OCI-LY7 (cell line): ENCODE data around the gene DDB1. TPM values are rescaled to one million over a fixed set of nuclear protein-coding genes. Genes with fewer than 3 reads are reported as not detected.

Experiments used
- BruUV-seq: library from RNA; stranded (reverse); fragments of 400-500 nt; replicated peaks from 2 replicates; lab custom pipeline; 2021; lab: Mats Ljungman, UMichigan
- CTCF ChIA-PET: fragments of 300-600 bp; sonication (Branson Sonifier 250); formaldehyde crosslinking; loops from one replicate; lab custom pipeline; 2022; ENCODE audit warnings: antibody characterized with exemption; ENCODE audit not compliant: unreplicated experiment; lab: Charles Lee
- POLR2A ChIA-PET: fragments of 300-600 bp; sonication (Branson Sonifier 250); formaldehyde crosslinking; loops from one replicate; lab custom pipeline; 2022; ENCODE audit warnings: antibody characterized with exemption; lab: Charles Lee
- DNase-seq: peaks from one replicate; pipeline ENCODE4 v3.0.0-alpha.2; 2015; ENCODE audit warnings: low spot score
- H2AFZ ChIP-seq: fragments of 200-600 bp; sonication (generic), shearing (Covaris generic); 2 replicates; pipeline ENCODE4 v1.6.1; 2014; ENCODE audit warnings: mild to moderate bottlenecking, antibody characterized with exemption, low read length, moderate library complexity
- H3K27ac ChIP-seq: fragments of 200-600 bp; sonication (generic); 2 replicates; pipeline ENCODE4 v1.5.1; 2014; ENCODE audit warnings: mixed run types, low read depth, mild to moderate bottlenecking, moderate library complexity, low read length, inconsistent platforms; ENCODE audit not compliant: poor library complexity, severe bottlenecking
- H3K36me3 ChIP-seq: fragments of 200-600 bp; sonication (generic); 2 replicates; pipeline ENCODE4 v1.6.1; 2014; ENCODE audit warnings: mild to moderate bottlenecking, antibody characterized with exemption, low read length, moderate library complexity, mixed read lengths; ENCODE audit not compliant: insufficient read depth
- H3K4me1 ChIP-seq: fragments of 200-600 bp; sonication (generic); 2 replicates; pipeline ENCODE4 v1.5.1; 2014; ENCODE audit warnings: mild to moderate bottlenecking, low read length; ENCODE audit not compliant: insufficient read depth, poor library complexity, severe bottlenecking
- H3K4me2 ChIP-seq: fragments of 200-600 bp; sonication (generic); 2 replicates; pipeline ENCODE4 v1.6.1; 2014; ENCODE audit warnings: mild to moderate bottlenecking, low read length
- H3K4me3 ChIP-seq: fragments of 200-600 bp; sonication (generic); 2 replicates; pipeline ENCODE4 v1.5.1; 2014; ENCODE audit warnings: mild to moderate bottlenecking, low read depth, low read length; ENCODE audit not compliant: poor library complexity, severe bottlenecking
- H3K79me2 ChIP-seq: fragments of 200-600 bp; sonication (generic); 2 replicates; pipeline ENCODE4 v1.6.1; 2016; ENCODE audit warnings: low read depth, mild to moderate bottlenecking, low read length, moderate library complexity, mixed read lengths; ENCODE audit not compliant: insufficient read depth
- H3K9me2 ChIP-seq: fragments of 200-600 bp; sonication (generic); 2 replicates; pipeline ENCODE4 v1.6.1; 2016; ENCODE audit warnings: mild to moderate bottlenecking, low read length, mixed read lengths; ENCODE audit not compliant: insufficient read depth
- H3K9me3 ChIP-seq: fragments of 200-600 bp; sonication (generic); 2 replicates; pipeline ENCODE4 v1.6.1; 2014; ENCODE audit warnings: mild to moderate bottlenecking, mixed run types, low read length, mixed read lengths
- H4K20me1 ChIP-seq: fragments of 200-600 bp; sonication (generic); 2 replicates; pipeline ENCODE4 v1.6.1; 2014; ENCODE audit warnings: mild to moderate bottlenecking, antibody characterized with exemption, low read length, moderate library complexity, mixed read lengths; ENCODE audit not compliant: insufficient read depth
- EZH2phosphoT487 ChIP-seq: fragments of 200-600 bp; sonication (generic); IDR thresholded peaks from 2 replicates; pipeline ENCODE4 v1.6.1; 2018; ENCODE audit warnings: low read depth, borderline replicate concordance, mild to moderate bottlenecking, mixed run types, antibody characterized with exemption, low read length, moderate library complexity, mixed read lengths
- intact Hi-C: fragments of 100-400 bp; cut with micrococcal nuclease; formaldehyde crosslinking; loops from one replicate; pipeline ENCODE4 v1.10.0; 2022; ENCODE audit not compliant: unreplicated experiment
- total RNA-seq, 2 experiments: library from RNA; depleted of rRNA in 1 of 2; stranded (reverse); fragments of >200 nt in 1 of 2; shearing (Covaris generic) in 1 of 2; gene quantifications; 2 replicates each; pipeline ENCODE4 v1.2.3, GENCODE V29; 2014 to 2022
- TF ChIP-seq, protein P1 (sequence below): fragments of 200-600 bp; sonication (generic); conservative IDR thresholded peaks from 2 replicates; pipeline ENCODE4 v1.5.1; 2014; ENCODE audit warnings: mild to moderate bottlenecking, antibody characterized with exemption, low read length, moderate library complexity, mixed read lengths

DDB1 gene
- total RNA-seq, 2 experiments from 2014 or later: 194 to 225 TPM

DNA sequence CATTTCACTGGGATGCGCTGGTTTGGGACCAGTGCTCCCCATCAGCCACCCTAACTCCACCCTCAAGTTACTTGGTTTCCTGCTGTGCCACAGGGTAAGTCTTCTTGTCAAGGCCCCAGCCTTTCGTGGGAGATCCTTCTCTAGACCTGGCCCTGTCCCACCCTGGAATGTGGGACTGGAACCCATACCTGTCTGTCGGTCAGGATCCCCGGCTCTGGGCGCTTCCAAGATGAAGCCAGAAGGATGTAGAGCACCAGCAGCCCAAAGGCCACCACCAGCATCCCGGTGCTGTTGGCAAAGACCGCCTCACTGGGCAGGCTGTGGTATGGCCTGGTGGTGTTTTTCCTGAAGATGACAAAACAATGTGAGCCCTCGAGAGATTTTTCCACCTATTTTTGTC, 17.9 kb upstream of the DDB1 start:
- H3K9me2 ChIP-seq: no peaks in the 10 kb centered on the region
- DNase-seq: no peak
- CTCF ChIA-PET: no interaction called here
- no peaks in the 10 kb centered on the region for H3K79me2 ChIP-seq
- H3K36me3 ChIP-seq: peaks cover 84% of the 10 kb centered on the region
- H3K4me3 ChIP-seq: no peak overlapping the region
- intact Hi-C loops: no loop called here
- H4K20me1 ChIP-seq: no peaks in the 10 kb centered on the region
- no peak overlapping the region for H2AFZ ChIP-seq
- H3K4me1 ChIP-seq: peaks cover 16% of the 10 kb centered on the region
- H3K27ac ChIP-seq: no peak overlapping the region
- no TSS peak for BruUV-seq
- no peak for TF ChIP-seq EZH2phosphoT487
- TF ChIP-seq, protein P1, sequence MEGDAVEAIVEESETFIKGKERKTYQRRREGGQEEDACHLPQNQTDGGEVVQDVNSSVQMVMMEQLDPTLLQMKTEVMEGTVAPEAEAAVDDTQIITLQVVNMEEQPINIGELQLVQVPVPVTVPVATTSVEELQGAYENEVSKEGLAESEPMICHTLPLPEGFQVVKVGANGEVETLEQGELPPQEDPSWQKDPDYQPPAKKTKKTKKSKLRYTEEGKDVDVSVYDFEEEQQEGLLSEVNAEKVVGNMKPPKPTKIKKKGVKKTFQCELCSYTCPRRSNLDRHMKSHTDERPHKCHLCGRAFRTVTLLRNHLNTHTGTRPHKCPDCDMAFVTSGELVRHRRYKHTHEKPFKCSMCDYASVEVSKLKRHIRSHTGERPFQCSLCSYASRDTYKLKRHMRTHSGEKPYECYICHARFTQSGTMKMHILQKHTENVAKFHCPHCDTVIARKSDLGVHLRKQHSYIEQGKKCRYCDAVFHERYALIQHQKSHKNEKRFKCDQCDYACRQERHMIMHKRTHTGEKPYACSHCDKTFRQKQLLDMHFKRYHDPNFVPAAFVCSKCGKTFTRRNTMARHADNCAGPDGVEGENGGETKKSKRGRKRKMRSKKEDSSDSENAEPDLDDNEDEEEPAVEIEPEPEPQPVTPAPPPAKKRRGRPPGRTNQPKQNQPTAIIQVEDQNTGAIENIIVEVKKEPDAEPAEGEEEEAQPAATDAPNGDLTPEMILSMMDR: no peak
- POLR2A ChIA-PET: interaction anchor here (0.6 kb wide), 1 partner anchor 31 kb away, joined by 3 read pairs; no protein-coding TSS in a partner anchor
- no peak overlapping the region for H3K4me2 ChIP-seq
- no peaks in the 10 kb centered on the region for H3K9me3 ChIP-seq

- no peaks in the 10 kb centered on the region for H3K9me3 ChIP-seq
- H3K4me3 ChIP-seq: no peak overlapping the region
- H3K9me2 ChIP-seq: no peaks in the 10 kb centered on the region
- no peak overlapping the region for H3K4me2 ChIP-seq
- ChIA-PET CTCF (no interaction called here), POLR2A (interaction anchor here (1.5 kb wide), 1 partner anchor 15 kb away, joined by 3 read pairs; no protein-coding TSS in a partner anchor)
- H2AFZ ChIP-seq: no peak overlapping the region
- no peak for TF ChIP-seq EZH2phosphoT487
- TF ChIP-seq, protein P1: no peak
- DNase-seq: no peak
- BruUV-seq: no TSS peak
- H3K36me3 ChIP-seq: peaks cover 87% of the 10 kb centered on the region
- H3K4me1 ChIP-seq: peaks cover 11% of the 10 kb centered on the region
- H3K27ac ChIP-seq: no peak overlapping the region
- intact Hi-C loops: no loop called here
- no peaks in the 10 kb centered on the region for H3K79me2 ChIP-seq
- H4K20me1 ChIP-seq: no peaks in the 10 kb centered on the region
Observed at GRCh38 chr11:61350336-61350735, 17.4 kb upstream of the DDB1 start.

DNA sequence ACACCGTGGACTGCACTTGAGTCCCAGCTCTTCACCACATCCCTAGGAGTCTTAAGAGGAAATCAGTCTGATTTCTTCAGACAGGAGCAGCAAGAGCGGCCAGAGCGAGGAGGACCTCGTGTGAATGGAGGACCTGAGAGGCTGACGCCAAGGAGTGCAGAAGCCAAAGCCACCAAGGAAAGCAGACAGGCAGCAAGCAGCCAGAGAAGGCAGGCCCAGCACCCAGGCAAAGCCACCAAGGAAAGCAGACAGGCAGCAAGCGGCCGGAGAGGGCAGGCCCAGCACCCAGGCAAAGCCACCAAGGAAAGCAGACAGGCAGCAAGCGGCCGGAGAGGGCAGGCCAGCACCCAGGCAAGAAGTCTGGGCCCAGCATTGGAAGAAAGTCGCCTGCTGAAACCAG, 17.0 kb upstream of the DDB1 start:
- Histone ChIP-seq H3K9me3 (no peaks in the 10 kb centered on the region), H2AFZ (no peak overlapping the region), H3K9me2 (no peaks in the 10 kb centered on the region), H3K4me1 (peaks cover 11% of the 10 kb centered on the region), H3K36me3 (peaks cover 88% of the 10 kb centered on the region), H3K27ac (no peak overlapping the region), H3K79me2 (no peaks in the 10 kb centered on the region), H3K4me3 (no peak overlapping the region), H3K4me2 (no peak overlapping the region), H4K20me1 (no peaks in the 10 kb centered on the region)
- TF ChIP-seq, protein P1: no peak
- no peak for TF ChIP-seq EZH2phosphoT487
- BruUV-seq: no TSS peak
- POLR2A ChIA-PET: interaction anchor here (1.5 kb wide), 1 partner anchor 15 kb away, joined by 3 read pairs; no protein-coding TSS in a partner anchor
- no peak for DNase-seq
- intact Hi-C loops: no loop called here
- CTCF ChIA-PET: no interaction called here
